SK-N-SH (cell line): ENCODE data around the gene SCGB1C2. TPM values are rescaled to one million over a fixed set of nuclear protein-coding genes. Genes with fewer than 3 reads are reported as not detected.

Experiments used
- CTCF ChIA-PET: fragments of 300-600, 350-600 bp; formaldehyde crosslinking; extraction: SDS; loops from one replicate; lab custom pipeline; 2021; lab: Yijun Ruan, JAX
- POLR2A ChIA-PET: fragments of 350-600 bp; sonication (Branson Sonifier 250); formaldehyde crosslinking; extraction: SDS; loops from one replicate; lab custom pipeline; 2020; ENCODE audit warnings: antibody characterized with exemption, inconsistent platforms; lab: Yijun Ruan, JAX
- DNase-seq: peaks from one replicate; pipeline ENCODE4 v3.0.0; 2012
- H2AFZ ChIP-seq: fragments of 200-600 bp; sonication (generic); 2 replicates; pipeline ENCODE4 v1.8.1; 2016; ENCODE audit warnings: antibody characterized with exemption, mild to moderate bottlenecking, low read depth
- H3F3A ChIP-seq: fragments of 200-600 bp; sonication (generic); replicated peaks from 2 replicates; pipeline ENCODE3; 2016; ENCODE audit warnings: antibody characterized with exemption, mild to moderate bottlenecking; ENCODE audit not compliant: insufficient read depth
- H3K27ac ChIP-seq, 2 experiments: fragments of 200-500 bp in 1 of 2; fragments of 200-600 bp in 1 of 2; sonication (Bioruptor generic) in 1 of 2; sonication (generic), shearing (Covaris generic) in 1 of 2; 2 replicates each; pipeline versions ENCODE4 v1.5.1 to v1.6.1; 2014 to 2016; ENCODE audit warnings: low read depth in 2 of 2, inconsistent platforms in 1 of 2, low read length in 1 of 2, mild to moderate bottlenecking in 1 of 2, mixed read lengths in 1 of 2
- H3K27me3 ChIP-seq: fragments of 200-600 bp; sonication (generic), shearing (Covaris generic); 2 replicates; pipeline ENCODE4 v1.6.1; 2016; ENCODE audit warnings: mixed run types; ENCODE audit not compliant: insufficient read depth
- H3K36me3 ChIP-seq, 2 experiments: fragments of 200-500 bp in 1 of 2; fragments of 200-600 bp in 1 of 2; sonication (Bioruptor generic) in 1 of 2; sonication (generic) in 1 of 2; replicated peaks in 1 of 2; 2 replicates each; pipeline versions ENCODE3 to v1.5.1; 2014 to 2016; ENCODE audit warnings: low read length in 1 of 2, mild to moderate bottlenecking in 1 of 2; ENCODE audit not compliant: insufficient read depth in 2 of 2, control insufficient read depth in 1 of 2
- H3K4me1 ChIP-seq, 2 experiments: fragments of 200-500 bp in 1 of 2; fragments of 200-600 bp in 1 of 2; sonication (Bioruptor generic) in 1 of 2; sonication (generic), shearing (Covaris generic) in 1 of 2; 2 replicates each; pipeline versions ENCODE4 v1.5.1 to v1.6.1; 2014 to 2016; ENCODE audit warnings: low read depth in 1 of 2, low read length in 1 of 2, mixed run types in 1 of 2; ENCODE audit not compliant: insufficient read depth in 2 of 2, control insufficient read depth in 1 of 2
- H3K4me2 ChIP-seq: fragments of 200-600 bp; sonication (generic), shearing (Covaris generic); 2 replicates; pipeline ENCODE4 v1.6.1; 2017; ENCODE audit warnings: mixed run types
- H3K4me3 ChIP-seq, 2 experiments: fragments of 200-500 bp in 1 of 2; fragments of 200-600 bp in 1 of 2; sonication (Bioruptor generic) in 1 of 2; sonication (generic), shearing (Covaris generic) in 1 of 2; 2 replicates each; pipeline versions ENCODE4 v1.5.1 to v1.8.1; 2014 to 2016; ENCODE audit warnings: low read depth in 2 of 2, inconsistent platforms in 1 of 2, low read length in 1 of 2, mild to moderate bottlenecking in 1 of 2, mixed read lengths in 1 of 2, moderate library complexity in 1 of 2
- H3K79me2 ChIP-seq: fragments of 200-600 bp; sonication (generic); 2 replicates; pipeline ENCODE4 v1.8.1; 2017; ENCODE audit warnings: mild to moderate bottlenecking; ENCODE audit not compliant: insufficient read depth
- H3K9ac ChIP-seq: fragments of 200-600 bp; sonication (generic); 2 replicates; pipeline ENCODE4 v1.6.1; 2017; ENCODE audit warnings: mixed run types
- H3K9me2 ChIP-seq: fragments of 200-600 bp; sonication (generic); 2 replicates; pipeline ENCODE4 v1.6.1; 2017; ENCODE audit warnings: mixed run types
- H3K9me3 ChIP-seq: fragments of 200-600 bp; sonication (generic); 2 replicates; pipeline ENCODE4 v1.6.1; 2017; ENCODE audit warnings: mixed run types, mild to moderate bottlenecking, moderate library complexity
- H4K20me1 ChIP-seq: fragments of 200-600 bp; sonication (generic); 2 replicates; pipeline ENCODE4 v1.6.1; 2017; ENCODE audit warnings: mild to moderate bottlenecking, mixed run types; ENCODE audit not compliant: insufficient read depth
- CHD2 ChIP-seq: fragments of 150-350 bp; IDR thresholded peaks from 2 replicates; pipeline ENCODE4 v1.6.1; 2018; ENCODE audit warnings: low read length; ENCODE audit not compliant: partially characterized antibody
- FOXM1 ChIP-seq: IDR thresholded peaks from 2 replicates; pipeline ENCODE4 v1.4.0; 2012; ENCODE audit warnings: low read depth, mild to moderate bottlenecking
- MEF2A ChIP-seq: IDR thresholded peaks from 2 replicates; pipeline ENCODE4 v1.4.0; 2012; ENCODE audit warnings: low read depth, borderline replicate concordance
- MXI1 ChIP-seq: IDR thresholded peaks from 2 replicates; pipeline ENCODE4 v1.6.1; 2012; ENCODE audit warnings: mild to moderate bottlenecking, low read depth, low read length, improper control_type of control experiment
- RAD21 ChIP-seq: IDR thresholded peaks from 2 replicates; pipeline ENCODE4 v1.6.1; 2012; ENCODE audit warnings: mild to moderate bottlenecking, low read length
- RXRA ChIP-seq: IDR thresholded peaks from 2 replicates; pipeline ENCODE4 v1.4.0; 2012; ENCODE audit warnings: low read depth, mild to moderate bottlenecking, borderline replicate concordance
- WGBS: methylation state at CpG from one replicate; pipeline ENCODE4 v1.1.6; 2017; ENCODE audit warnings: low lambda C conversion rate; 5-methylcytosine and 5-hydroxymethylcytosine counted together
- polyA plus RNA-seq, 3 experiments: library from polyadenylated mRNA; depleted of rRNA; stranded (reverse); fragments of >200 nt; gene quantifications; 2 replicates each; pipeline ENCODE4 v1.2.3, GENCODE V29; 2012
- TF ChIP-seq, protein P1 (sequence below): fragments of 200-600 bp; sonication (generic); IDR thresholded peaks from 2 replicates; pipeline ENCODE4 v1.6.1; 2017; ENCODE audit warnings: antibody characterized with exemption, mild to moderate bottlenecking, moderate library complexity
- TF ChIP-seq, protein P2 (sequence below): IDR thresholded peaks from 2 replicates; pipeline ENCODE4 v1.4.0; 2012; ENCODE audit warnings: low read depth
- TF ChIP-seq, protein P3 (sequence below): IDR thresholded peaks from 2 replicates; pipeline ENCODE4 v1.4.0; 2012; ENCODE audit warnings: low read depth, borderline replicate concordance
- TF ChIP-seq, protein P4 (sequence below): IDR thresholded peaks from 2 replicates; pipeline ENCODE4 v1.6.1; 2012; ENCODE audit warnings: mild to moderate bottlenecking, low read depth, low read length, moderate library complexity

Gene SCGB1C2
- polyA plus RNA-seq, 1 of the 3 experiments (the other 2 are of a cell fraction), result not detected

DNA sequence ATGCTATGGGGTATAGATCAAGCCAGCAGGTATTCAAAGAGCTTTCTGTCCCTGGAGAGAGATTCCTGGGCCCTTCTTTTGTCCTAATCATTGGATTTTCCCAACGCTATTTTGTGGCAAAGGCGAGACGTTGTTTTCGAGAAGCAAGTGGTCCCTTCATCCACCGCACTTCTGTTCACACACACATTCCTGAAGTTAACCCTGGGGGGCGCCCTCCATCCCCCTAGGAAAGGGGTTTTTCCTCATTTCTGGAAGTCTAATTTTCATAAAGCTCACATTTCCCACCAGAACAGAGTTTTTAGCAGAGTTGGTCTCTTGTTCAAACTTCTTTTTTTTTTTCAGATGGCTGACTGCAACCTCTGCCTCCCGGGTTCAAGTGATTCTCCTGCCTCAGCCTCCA, 11.9 kb downstream of the SCGB1C2 start:
- Histone ChIP-seq H3K4me3 (no peak overlapping the region), H3K27ac (no peak overlapping the region), H3K9me2 (no peaks in the 10 kb centered on the region), H2AFZ (no peak overlapping the region), H3K4me2 (no peak overlapping the region), H3K36me3 (no peaks in the 10 kb centered on the region), H3K4me1 (no peaks in the 10 kb centered on the region; a peak in 1 of 4 replicates), H4K20me1 (no peaks in the 10 kb centered on the region), H3K27me3 (no peaks in the 10 kb centered on the region), H3K9me3 (no peaks in the 10 kb centered on the region)
- WGBS, result 76% methylated on average over 7 of the region's 7 CpGs
- CTCF ChIA-PET, result interaction anchor here (0.6 to 3.2 kb wide), 9 partner anchors 14 to 568 kb away, joined by 3 to 12 read pairs (median 5); no protein-coding TSS in a partner anchor
- DNase-seq, result no peak
- TF ChIP-seq RAD21 (peak; percentile 13; the same call in 1 of the 2 replicates), RXRA (no peak), CHD2 (no peak), MEF2A (no peak), MXI1 (no peak), FOXM1 (no peak)
- TF ChIP-seq, protein P1, sequence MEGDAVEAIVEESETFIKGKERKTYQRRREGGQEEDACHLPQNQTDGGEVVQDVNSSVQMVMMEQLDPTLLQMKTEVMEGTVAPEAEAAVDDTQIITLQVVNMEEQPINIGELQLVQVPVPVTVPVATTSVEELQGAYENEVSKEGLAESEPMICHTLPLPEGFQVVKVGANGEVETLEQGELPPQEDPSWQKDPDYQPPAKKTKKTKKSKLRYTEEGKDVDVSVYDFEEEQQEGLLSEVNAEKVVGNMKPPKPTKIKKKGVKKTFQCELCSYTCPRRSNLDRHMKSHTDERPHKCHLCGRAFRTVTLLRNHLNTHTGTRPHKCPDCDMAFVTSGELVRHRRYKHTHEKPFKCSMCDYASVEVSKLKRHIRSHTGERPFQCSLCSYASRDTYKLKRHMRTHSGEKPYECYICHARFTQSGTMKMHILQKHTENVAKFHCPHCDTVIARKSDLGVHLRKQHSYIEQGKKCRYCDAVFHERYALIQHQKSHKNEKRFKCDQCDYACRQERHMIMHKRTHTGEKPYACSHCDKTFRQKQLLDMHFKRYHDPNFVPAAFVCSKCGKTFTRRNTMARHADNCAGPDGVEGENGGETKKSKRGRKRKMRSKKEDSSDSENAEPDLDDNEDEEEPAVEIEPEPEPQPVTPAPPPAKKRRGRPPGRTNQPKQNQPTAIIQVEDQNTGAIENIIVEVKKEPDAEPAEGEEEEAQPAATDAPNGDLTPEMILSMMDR, result 0 out of 2 replicates have a peak, but pooled peaks have one; percentile 15
- TF ChIP-seq, protein P2, sequence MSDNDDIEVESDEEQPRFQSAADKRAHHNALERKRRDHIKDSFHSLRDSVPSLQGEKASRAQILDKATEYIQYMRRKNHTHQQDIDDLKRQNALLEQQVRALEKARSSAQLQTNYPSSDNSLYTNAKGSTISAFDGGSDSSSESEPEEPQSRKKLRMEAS, result no peak
- TF ChIP-seq, protein P3, sequence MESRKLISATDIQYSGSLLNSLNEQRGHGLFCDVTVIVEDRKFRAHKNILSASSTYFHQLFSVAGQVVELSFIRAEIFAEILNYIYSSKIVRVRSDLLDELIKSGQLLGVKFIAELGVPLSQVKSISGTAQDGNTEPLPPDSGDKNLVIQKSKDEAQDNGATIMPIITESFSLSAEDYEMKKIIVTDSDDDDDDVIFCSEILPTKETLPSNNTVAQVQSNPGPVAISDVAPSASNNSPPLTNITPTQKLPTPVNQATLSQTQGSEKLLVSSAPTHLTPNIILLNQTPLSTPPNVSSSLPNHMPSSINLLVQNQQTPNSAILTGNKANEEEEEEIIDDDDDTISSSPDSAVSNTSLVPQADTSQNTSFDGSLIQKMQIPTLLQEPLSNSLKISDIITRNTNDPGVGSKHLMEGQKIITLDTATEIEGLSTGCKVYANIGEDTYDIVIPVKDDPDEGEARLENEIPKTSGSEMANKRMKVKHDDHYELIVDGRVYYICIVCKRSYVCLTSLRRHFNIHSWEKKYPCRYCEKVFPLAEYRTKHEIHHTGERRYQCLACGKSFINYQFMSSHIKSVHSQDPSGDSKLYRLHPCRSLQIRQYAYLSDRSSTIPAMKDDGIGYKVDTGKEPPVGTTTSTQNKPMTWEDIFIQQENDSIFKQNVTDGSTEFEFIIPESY, result no peak
- TF ChIP-seq, protein P4, sequence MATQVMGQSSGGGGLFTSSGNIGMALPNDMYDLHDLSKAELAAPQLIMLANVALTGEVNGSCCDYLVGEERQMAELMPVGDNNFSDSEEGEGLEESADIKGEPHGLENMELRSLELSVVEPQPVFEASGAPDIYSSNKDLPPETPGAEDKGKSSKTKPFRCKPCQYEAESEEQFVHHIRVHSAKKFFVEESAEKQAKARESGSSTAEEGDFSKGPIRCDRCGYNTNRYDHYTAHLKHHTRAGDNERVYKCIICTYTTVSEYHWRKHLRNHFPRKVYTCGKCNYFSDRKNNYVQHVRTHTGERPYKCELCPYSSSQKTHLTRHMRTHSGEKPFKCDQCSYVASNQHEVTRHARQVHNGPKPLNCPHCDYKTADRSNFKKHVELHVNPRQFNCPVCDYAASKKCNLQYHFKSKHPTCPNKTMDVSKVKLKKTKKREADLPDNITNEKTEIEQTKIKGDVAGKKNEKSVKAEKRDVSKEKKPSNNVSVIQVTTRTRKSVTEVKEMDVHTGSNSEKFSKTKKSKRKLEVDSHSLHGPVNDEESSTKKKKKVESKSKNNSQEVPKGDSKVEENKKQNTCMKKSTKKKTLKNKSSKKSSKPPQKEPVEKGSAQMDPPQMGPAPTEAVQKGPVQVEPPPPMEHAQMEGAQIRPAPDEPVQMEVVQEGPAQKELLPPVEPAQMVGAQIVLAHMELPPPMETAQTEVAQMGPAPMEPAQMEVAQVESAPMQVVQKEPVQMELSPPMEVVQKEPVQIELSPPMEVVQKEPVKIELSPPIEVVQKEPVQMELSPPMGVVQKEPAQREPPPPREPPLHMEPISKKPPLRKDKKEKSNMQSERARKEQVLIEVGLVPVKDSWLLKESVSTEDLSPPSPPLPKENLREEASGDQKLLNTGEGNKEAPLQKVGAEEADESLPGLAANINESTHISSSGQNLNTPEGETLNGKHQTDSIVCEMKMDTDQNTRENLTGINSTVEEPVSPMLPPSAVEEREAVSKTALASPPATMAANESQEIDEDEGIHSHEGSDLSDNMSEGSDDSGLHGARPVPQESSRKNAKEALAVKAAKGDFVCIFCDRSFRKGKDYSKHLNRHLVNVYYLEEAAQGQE, result no peak
- TF ChIP-seq, all 33 proteins: peak for 2
- no peak overlapping the region for H3K9ac ChIP-seq
- no peaks in the 10 kb centered on the region for H3F3A ChIP-seq
- no peaks in the 10 kb centered on the region for H3K79me2 ChIP-seq
- POLR2A ChIA-PET, result interaction anchor here (0.6 kb wide), 1 partner anchor 215 kb away, joined by 3 read pairs; no protein-coding TSS in a partner anchor
